GM18861 (cell line): ENCODE measurements around the gene KIF2C.
"Not testable (repeated sequence)": the region's sequence is repeated elsewhere in the genome, so short reads cannot be mapped to it uniquely, and the experiment has no call there.

Experiments used
- ATAC-seq: cut with Tn5 transposase; IDR thresholded peaks from one replicate; pipeline ENCODE4 v1.9.1; 2021; ENCODE audit not compliant: unreplicated experiment

KIF2C gene

GRCh38 chr1:44792736-44793502 is 53.3 kb downstream of the KIF2C start:
- ATAC-seq: no peak

DNA sequence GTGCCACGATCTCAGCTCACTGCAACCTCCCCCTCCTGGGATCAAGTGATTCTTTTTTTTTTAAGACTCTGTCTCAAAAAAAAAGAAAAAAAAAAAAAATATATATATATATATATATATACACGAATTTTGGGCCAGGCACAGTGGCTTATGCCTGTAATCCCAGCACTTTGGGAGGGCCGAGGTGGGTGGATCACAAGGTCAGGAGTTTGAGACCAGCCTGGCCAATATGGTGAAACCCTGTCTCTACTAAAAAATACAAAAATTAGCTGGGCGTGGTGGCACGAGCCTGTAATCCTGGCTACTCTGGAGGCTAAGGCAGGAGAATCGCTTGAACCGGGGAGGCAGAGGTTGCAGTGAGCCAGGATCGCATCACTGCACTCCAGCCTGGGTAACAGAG is 58.2 kb downstream of the KIF2C start:
- not testable (repeated sequence) for ATAC-seq

DNA sequence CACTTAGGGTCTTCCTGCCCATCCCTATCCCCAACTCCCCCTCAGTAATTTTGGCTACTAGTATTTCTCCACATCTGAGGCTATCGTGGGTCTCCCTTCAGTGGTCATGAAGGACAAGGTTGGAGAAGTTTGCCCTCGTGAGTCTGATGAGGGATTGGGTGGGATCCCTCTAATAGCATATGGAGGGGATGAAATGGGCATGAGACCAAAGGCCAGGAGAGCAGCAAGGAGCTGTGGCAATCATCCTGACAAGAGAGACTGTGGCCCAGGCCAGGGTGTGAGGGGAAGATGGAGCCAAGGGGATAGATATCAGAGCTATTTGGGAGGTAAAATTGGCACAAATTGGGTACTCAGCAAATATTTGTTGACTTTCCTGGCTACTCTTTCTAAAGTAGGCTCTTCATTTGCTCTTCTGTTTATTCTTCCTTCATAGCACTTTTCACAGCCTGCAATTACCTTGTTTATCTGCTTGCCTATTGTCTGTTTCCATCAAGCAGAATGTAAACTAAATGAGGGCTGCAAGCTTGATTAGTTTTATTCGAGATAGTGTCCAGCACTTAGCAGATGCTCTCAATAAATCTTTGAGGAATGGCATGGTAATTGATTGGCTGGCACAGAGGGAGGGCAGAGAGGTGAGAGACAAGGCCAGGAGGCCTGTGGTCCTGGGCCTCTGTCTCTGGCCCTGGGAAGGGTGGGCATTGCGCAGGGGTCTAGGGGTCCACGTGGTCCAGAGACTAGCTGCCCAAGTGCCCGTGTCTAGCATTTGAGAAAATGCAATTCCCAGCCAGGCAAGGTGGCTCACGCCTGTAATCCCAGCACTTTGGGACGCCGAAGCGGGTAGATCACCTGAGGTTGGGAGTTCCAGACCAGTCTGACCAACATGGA is 59.1 kb downstream of the KIF2C start:
- no peak for ATAC-seq

GRCh38 chr1:44799770-44800584 is 60.3 kb downstream of the KIF2C start, which contains the start of gene PLK3:
Gene PLK3, plus strand, starts transcription at chr1:44800377. Its CDS starts 87 bp downstream, at chr1:44800464.
- ATAC-seq: peak; percentile 71

- ATAC-seq: no peak
Observed at GRCh38 chr1:44801491-44802305, 62.1 kb downstream of the KIF2C start.

GRCh38 chr1:44802306-44803061 is 62.8 kb downstream of the KIF2C start:
- no peak for ATAC-seq

GRCh38 chr1:44803062-44803311 is 63.4 kb downstream of the KIF2C start:
- no peak for ATAC-seq

DNA sequence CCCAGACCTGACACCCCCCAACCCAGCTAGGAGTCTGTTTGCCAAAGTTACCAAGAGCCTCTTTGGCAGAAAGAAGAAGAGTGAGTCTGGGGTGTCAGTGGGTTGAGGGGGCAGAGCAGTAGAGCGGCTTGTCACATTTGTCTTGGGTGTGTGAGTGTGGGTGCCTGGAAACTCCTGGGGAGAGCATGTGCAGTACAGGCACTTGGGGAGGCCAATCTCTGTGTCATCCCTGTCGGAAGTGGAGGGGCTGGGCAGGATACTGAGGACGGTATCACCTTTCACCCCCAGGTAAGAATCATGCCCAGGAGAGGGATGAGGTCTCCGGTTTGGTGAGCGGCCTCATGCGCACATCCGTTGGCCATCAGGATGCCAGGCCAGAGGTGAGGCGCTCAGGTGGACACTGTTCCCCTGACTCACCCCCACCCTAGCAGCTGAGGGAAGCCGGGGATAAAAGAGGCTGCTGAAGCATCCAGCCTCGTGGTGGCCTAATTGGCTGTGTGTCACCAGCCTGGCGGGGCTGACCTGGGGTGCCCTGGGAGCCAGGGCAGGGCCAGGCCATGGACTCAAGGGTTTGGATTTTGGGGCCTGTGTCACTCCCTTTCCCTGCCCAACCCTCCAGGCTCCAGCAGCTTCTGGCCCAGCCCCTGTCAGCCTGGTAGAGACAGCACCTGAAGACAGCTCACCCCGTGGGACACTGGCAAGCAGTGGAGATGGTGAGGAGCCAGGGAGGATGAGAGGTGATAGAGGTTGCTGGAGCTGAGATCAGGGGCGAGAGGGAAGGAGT is 63.9 kb downstream of the KIF2C start:
- no peak for ATAC-seq

GRCh38 chr1:44805311-44806024 is 65.8 kb downstream of the KIF2C start:
- no peak for ATAC-seq

DNA sequence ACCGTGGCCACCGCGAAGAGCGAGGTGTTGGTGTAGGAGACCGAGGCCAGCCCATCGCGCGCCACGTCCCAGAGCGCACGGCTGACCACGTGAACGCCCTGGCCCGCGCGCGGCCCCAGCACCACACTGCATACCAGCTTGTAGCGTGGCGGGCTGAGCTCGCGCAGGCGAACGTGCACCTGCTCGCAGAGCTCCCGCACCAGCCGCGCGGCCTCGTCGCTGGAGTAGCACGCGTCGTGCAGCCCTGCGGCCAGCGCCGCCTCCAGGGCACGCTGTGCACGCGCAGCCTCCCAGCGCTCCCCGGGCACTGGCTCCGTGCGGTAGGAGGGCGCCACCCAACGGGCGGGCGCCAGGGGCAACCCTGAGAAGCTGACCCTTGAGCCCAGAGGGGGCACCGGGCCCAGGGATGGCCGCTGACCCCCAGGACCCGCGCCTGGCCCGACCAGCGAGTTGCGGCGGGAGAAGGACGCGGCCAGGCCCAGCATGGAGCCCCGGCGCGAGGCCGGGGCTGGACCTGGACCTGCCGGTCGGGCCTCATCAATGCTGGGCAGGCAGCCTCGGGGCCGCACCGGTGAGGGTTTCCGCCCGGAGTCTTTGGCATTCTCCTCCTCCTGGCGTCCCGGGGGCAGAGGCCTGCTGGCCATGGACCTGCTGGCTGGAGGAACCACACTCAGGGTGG is 66.5 kb downstream of the KIF2C start:
- no peak for ATAC-seq

GRCh38 chr1:44806704-44807363 is 67.2 kb downstream of the KIF2C start, which contains the start of gene DYNLT4:
Gene DYNLT4, minus strand, starts transcription at chr1:44807351. Its CDS starts 683 bp downstream, at chr1:44806668.
- no peak for ATAC-seq

DNA sequence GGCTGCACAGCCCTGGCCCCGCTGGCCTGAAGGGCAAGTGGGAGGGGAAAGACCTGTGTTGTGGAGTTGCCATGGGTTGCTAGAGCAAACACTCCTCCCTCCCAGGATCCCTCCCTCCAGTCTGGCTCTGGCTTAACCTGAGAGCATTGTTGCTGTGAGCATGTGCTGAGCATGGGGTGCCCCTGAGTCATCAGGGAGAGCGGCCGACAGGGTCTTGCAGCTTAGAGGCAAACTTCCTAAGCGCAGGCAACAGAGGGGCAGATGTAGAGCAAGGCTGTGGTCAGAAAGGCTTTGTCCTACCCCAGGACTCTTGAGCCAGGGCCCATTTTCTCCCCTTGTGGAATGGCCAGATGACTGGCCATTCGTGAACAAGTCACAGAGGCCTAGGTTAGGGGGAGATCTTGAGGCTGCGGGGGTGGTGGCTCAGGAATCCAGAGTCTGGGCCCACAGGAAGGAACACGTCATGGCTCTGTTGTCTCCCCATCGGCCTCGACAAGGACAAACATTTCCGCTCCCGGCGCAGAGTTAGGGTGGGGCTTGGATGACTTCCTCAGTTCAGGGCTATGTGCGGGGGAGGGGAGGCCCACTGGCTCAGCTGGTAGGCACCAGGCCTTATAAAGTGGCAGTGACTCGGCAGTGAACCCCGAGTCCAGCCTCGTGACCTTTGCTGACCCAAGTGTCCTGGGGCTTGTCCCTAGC is 67.9 kb downstream of the KIF2C start:
- ATAC-seq: peak; percentile 17

- peak; percentile 29 for ATAC-seq
Observed at GRCh38 chr1:44808063-44808937, 68.7 kb downstream of the KIF2C start, which contains the start of gene BTBD19. Gene BTBD19, plus strand, starts transcription at chr1:44808523. Its CDS starts 298 bp downstream, at chr1:44808821.

- peak; percentile 47 for ATAC-seq
Observed at GRCh38 chr1:44808938-44809917, 69.6 kb downstream of the KIF2C start.
